Measurements from ENCODE around the gene VN1R5.
"Not testable (repeated sequence)": the region's sequence is repeated elsewhere in the genome, so short reads cannot be mapped to it uniquely, and the experiment has no call there.

GRCh38 chr1:247255772-247256171 is at the start of gene VN1R5:
- TF ChIP-seq CTCF (IDR thresholded peaks at IDR 0.05 in 2 of 3, conservative IDR thresholded peaks at IDR 0.05 in 1 of 3; ENCODE audit: borderline replicate concordance in 1 of 3, insufficient read depth in 1 of 3, low read depth in 2 of 3, low read length in 2 of 3); POLR2A (IDR thresholded peaks at IDR 0.05; ENCODE audit: borderline replicate concordance, extremely low read depth, insufficient read depth, insufficient read length); ZNF274 (IDR thresholded peaks at IDR 0.05; ENCODE audit: low read depth, low read length); SP1 (IDR thresholded peaks at IDR 0.05; ENCODE audit: low read depth); EZH2phosphoT487 (IDR thresholded peaks at IDR 0.05; ENCODE audit: borderline replicate concordance); TCF7L2 (IDR thresholded peaks at IDR 0.05; ENCODE audit: borderline replicate concordance, extremely low read depth, insufficient read depth, insufficient read length); ELF1 (IDR thresholded peaks at IDR 0.05; ENCODE audit: borderline replicate concordance, low read depth); POLR2AphosphoS5 (IDR thresholded peaks at IDR 0.05; ENCODE audit: low read depth, low read length): not testable (repeated sequence)
